ENCODE measurements around the gene USP2.

The USP2 gene

GRCh38 chr11:119381181-119381988, at the start of gene USP2:
USP2 (minus strand) TSS chr11:119381690; CDS start chr11:119373480, 8,210 bp downstream.
- FAIRE-seq, result peak; percentile 82

GRCh38 chr11:119427279-119427678, 45.8 kb upstream of the USP2 start:
- no peak for FAIRE-seq

GRCh38 chr11:119426142-119426541, 44.7 kb upstream of the USP2 start:
- no peak for FAIRE-seq

GRCh38 chr11:119424775-119425174, 43.3 kb upstream of the USP2 start:
- FAIRE-seq, result no peak

GRCh38 chr11:119424276-119424675, 42.8 kb upstream of the USP2 start:
- FAIRE-seq, result no peak

GRCh38 chr11:119423509-119424254, 42.2 kb upstream of the USP2 start:
- FAIRE-seq, result no peak

GRCh38 chr11:119422809-119423508, 41.5 kb upstream of the USP2 start, which contains the start of gene THY1:
THY1 (minus strand) TSS chr11:119423172; CDS start chr11:119420905, 2,267 bp downstream.
- no peak for FAIRE-seq

GRCh38 chr11:119421941-119422808, 40.7 kb upstream of the USP2 start:
- no peak for FAIRE-seq

GRCh38 chr11:119421351-119421750, 39.9 kb upstream of the USP2 start:
- no peak for FAIRE-seq

- no peak for FAIRE-seq
These were observed 39.1 kb upstream of the USP2 start for GRCh38 chr11:119420631-119421030.

GRCh38 chr11:119419834-119420492, 38.5 kb upstream of the USP2 start:
- FAIRE-seq, result no peak

GRCh38 chr11:119419246-119419645, 37.8 kb upstream of the USP2 start:
- no peak for FAIRE-seq

GRCh38 chr11:119418759-119419158, 37.3 kb upstream of the USP2 start:
- FAIRE-seq, result no peak

GRCh38 chr11:119417726-119418540, 36.4 kb upstream of the USP2 start:
- no peak for FAIRE-seq

- FAIRE-seq, result no peak
These were observed 35.4 kb upstream of the USP2 start for GRCh38 chr11:119416606-119417580.

- no peak for FAIRE-seq
These were observed 34.5 kb upstream of the USP2 start for GRCh38 chr11:119415966-119416365.

- no peak for FAIRE-seq
These were observed 34.0 kb upstream of the USP2 start for GRCh38 chr11:119415517-119415916.

GRCh38 chr11:119414734-119415133, 33.2 kb upstream of the USP2 start:
- no peak for FAIRE-seq

GRCh38 chr11:119414321-119414720, 32.8 kb upstream of the USP2 start:
- no peak for FAIRE-seq

- FAIRE-seq, result no peak
These were observed 30.6 kb upstream of the USP2 start for GRCh38 chr11:119412072-119412471.
